Vagina (tissue), 2 donors: ENCODE results near the gene FAM177A1. TPM values are rescaled to one million over a fixed set of nuclear protein-coding genes. Genes with fewer than 3 reads are reported as not detected.
"Not testable (repeated sequence)": the region's sequence is repeated elsewhere in the genome, so short reads cannot be mapped to it uniquely, and the experiment has no call there.

Experiments
- DNase-seq, 2 donors: peaks; one replicate each; pipeline ENCODE4 v3.0.0-alpha.2; 2017; ENCODE audit errors: extremely low spot score in 2 of 2
- H3K27ac ChIP-seq: fragments of 200-600 bp; sonication (generic); one replicate; pipeline ENCODE4 v1.5.1; 2019
- H3K27me3 ChIP-seq: fragments of 200-600 bp; sonication (generic); one replicate; pipeline ENCODE4 v1.5.1; 2019
- H3K36me3 ChIP-seq, 2 donors: fragments of 200-600 bp; sonication (generic); one replicate each; pipeline ENCODE4 v1.5.1; 2017 to 2019
- H3K4me1 ChIP-seq: fragments of 200-600 bp; sonication (generic); one replicate; pipeline ENCODE4 v1.5.1; 2019
- H3K4me3 ChIP-seq, 2 donors: fragments of 200-600 bp; sonication (generic); 1 replicate in 1 of 2; 2 replicates in 1 of 2; pipeline ENCODE4 v1.5.1; 2016 to 2019
- H3K9me3 ChIP-seq: fragments of 200-600 bp; sonication (generic); one replicate; pipeline ENCODE4 v1.5.1; 2019
- CTCF ChIP-seq, 3 experiments: fragments of 450-650 bp in 2 of 3; fragments of 200-600 bp in 1 of 3; sonication (generic) in 1 of 3; IDR thresholded peaks; one replicate each; pipeline ENCODE4 v1.5.1; 2017 to 2019; ENCODE audit warnings: antibody characterized with exemption in 3 of 3, mild to moderate bottlenecking in 2 of 3, moderate library complexity in 2 of 3
- POLR2A ChIP-seq, 2 donors: fragments of 450-650 bp; IDR thresholded peaks; one replicate each; pipeline ENCODE4 v1.6.1; 2017; ENCODE audit warnings: antibody characterized with exemption in 2 of 2, mild to moderate bottlenecking in 2 of 2, moderate library complexity in 2 of 2
- POLR2AphosphoS5 ChIP-seq, 2 donors: sonication (generic); formaldehyde crosslinking; IDR thresholded peaks; one replicate each; pipeline ENCODE4 v1.9.0; 2017; ENCODE audit warnings: antibody characterized with exemption in 2 of 2, mild to moderate bottlenecking in 2 of 2, low read depth in 1 of 2; ENCODE audit not compliant: insufficient read depth in 1 of 2
- intact Hi-C: fragments of 100-400 bp; cut with DNase I; formaldehyde crosslinking; loops from one replicate; pipeline ENCODE4 v1.15.1; 2023
- total RNA-seq: library from RNA; depleted of rRNA; stranded (reverse); fragments of >200 nt; gene quantifications from one replicate; pipeline ENCODE4 v1.2.3, GENCODE V29; 2016

The FAM177A1 gene
- total RNA-seq, 1 donor from 2014 or later, result 41.3 TPM

GRCh38 chr14:35016568-35016967, 29.5 kb upstream of the FAM177A1 start:
- no peak for DNase-seq
- no peaks in the 10 kb centered on the region for H3K27me3 ChIP-seq
- no peak for TF ChIP-seq CTCF (IDR thresholded peaks at IDR 0.05)
- TF ChIP-seq POLR2AphosphoS5 (IDR thresholded peaks at IDR 0.05; ENCODE audit: insufficient read depth in 1 of 2, low read depth in 1 of 2), result no peak
- no peak for TF ChIP-seq POLR2A (IDR thresholded peaks at IDR 0.05)
- peaks cover 0 to 56% of the 10 kb centered on the region in 2 donors for H3K36me3 ChIP-seq
- no peaks in the 10 kb centered on the region for H3K4me1 ChIP-seq
- H3K9me3 ChIP-seq, result no peaks in the 10 kb centered on the region
- H3K4me3 ChIP-seq, result no peak overlapping the region
- intact Hi-C loops, result no loop called here
- H3K27ac ChIP-seq, result no peak overlapping the region

GRCh38 chr14:35020713-35021112, 25.4 kb upstream of the FAM177A1 start:
- no peaks in the 10 kb centered on the region for H3K4me1 ChIP-seq
- no peak for TF ChIP-seq CTCF (IDR thresholded peaks at IDR 0.05)
- no peak for TF ChIP-seq POLR2AphosphoS5 (IDR thresholded peaks at IDR 0.05; ENCODE audit: insufficient read depth in 1 of 2, low read depth in 1 of 2)
- no peak for TF ChIP-seq POLR2A (IDR thresholded peaks at IDR 0.05)
- intact Hi-C loops, result no loop called here
- H3K36me3 ChIP-seq, result peaks cover 0 to 78% of the 10 kb centered on the region in 2 donors
- no peak overlapping the region for H3K27ac ChIP-seq
- no peaks in the 10 kb centered on the region for H3K9me3 ChIP-seq
- H3K27me3 ChIP-seq, result no peaks in the 10 kb centered on the region
- DNase-seq, result no peak
- no peak overlapping the region for H3K4me3 ChIP-seq

GRCh38 chr14:35028435-35028834, 17.6 kb upstream of the FAM177A1 start:
- no peak overlapping the region for H3K4me3 ChIP-seq
- no peaks in the 10 kb centered on the region for H3K4me1 ChIP-seq
- no peak for TF ChIP-seq CTCF (IDR thresholded peaks at IDR 0.05)
- no peak for TF ChIP-seq POLR2A (IDR thresholded peaks at IDR 0.05)
- TF ChIP-seq POLR2AphosphoS5 (IDR thresholded peaks at IDR 0.05; ENCODE audit: insufficient read depth in 1 of 2, low read depth in 1 of 2), result no peak
- intact Hi-C loops, result no loop called here
- H3K27ac ChIP-seq, result no peak overlapping the region
- no peaks in the 10 kb centered on the region for H3K9me3 ChIP-seq
- H3K36me3 ChIP-seq, result peaks cover 0 to 49% of the 10 kb centered on the region in 2 donors
- H3K27me3 ChIP-seq, result no peaks in the 10 kb centered on the region
- DNase-seq, result no peak

GRCh38 chr14:35032562-35032961, 13.5 kb upstream of the FAM177A1 start:
- no peak overlapping the region for H3K4me3 ChIP-seq
- no peaks in the 10 kb centered on the region for H3K27me3 ChIP-seq
- intact Hi-C loops, result no loop called here
- H3K27ac ChIP-seq, result no peak overlapping the region
- no peaks in the 10 kb centered on the region for H3K4me1 ChIP-seq
- no peaks in the 10 kb centered on the region for H3K9me3 ChIP-seq
- TF ChIP-seq POLR2A (IDR thresholded peaks at IDR 0.05) (no peak), CTCF (IDR thresholded peaks at IDR 0.05) (no peak), POLR2AphosphoS5 (IDR thresholded peaks at IDR 0.05; ENCODE audit: insufficient read depth in 1 of 2, low read depth in 1 of 2) (no peak)
- DNase-seq, result no peak
- H3K36me3 ChIP-seq, result peaks cover 0 to 16% of the 10 kb centered on the region in 2 donors

GRCh38 chr14:35034440-35034833, 11.6 kb upstream of the FAM177A1 start:
- H3K36me3 ChIP-seq, result peaks cover 0 to 16% of the 10 kb centered on the region in 2 donors
- H3K27ac ChIP-seq, result no peak overlapping the region
- intact Hi-C loops, result no loop called here
- no peak for DNase-seq
- H3K4me1 ChIP-seq, result no peaks in the 10 kb centered on the region
- TF ChIP-seq CTCF (IDR thresholded peaks at IDR 0.05) (no peak), POLR2A (IDR thresholded peaks at IDR 0.05) (no peak), POLR2AphosphoS5 (IDR thresholded peaks at IDR 0.05; ENCODE audit: insufficient read depth in 1 of 2, low read depth in 1 of 2) (no peak)
- no peaks in the 10 kb centered on the region for H3K27me3 ChIP-seq
- H3K4me3 ChIP-seq, result no peak overlapping the region
- H3K9me3 ChIP-seq, result no peaks in the 10 kb centered on the region

- H3K27ac ChIP-seq, H3K4me3 ChIP-seq, H3K9me3 ChIP-seq, H3K4me1 ChIP-seq, intact Hi-C loops, H3K36me3 ChIP-seq, DNase-seq, H3K27me3 ChIP-seq: not testable (repeated sequence)
These were observed 11.0 kb upstream of the FAM177A1 start for GRCh38 chr14:35034944-35035554.

- DNase-seq, H3K9me3 ChIP-seq, H3K27ac ChIP-seq, intact Hi-C loops, H3K4me3 ChIP-seq, H3K36me3 ChIP-seq, H3K27me3 ChIP-seq, H3K4me1 ChIP-seq: not testable (repeated sequence)
These were observed 7.8 kb upstream of the FAM177A1 start for GRCh38 chr14:35038312-35038711.
